HEK293 (cell line): ENCODE measurements around the gene DPH6.
A peak's percentile ranks its signal among the peaks of the same experiment; 100 is the strongest.

Source experiments
- CTCF ChIA-PET: fragments of 350-600 bp; formaldehyde crosslinking; extraction: SDS; loops from one replicate; lab custom pipeline; 2021; ENCODE audit warnings: antibody characterized with exemption; lab: Yijun Ruan, JAX
- POLR2A ChIA-PET: fragments of 300-600 bp; formaldehyde crosslinking; extraction: SDS; loops from one replicate; lab custom pipeline; 2020; ENCODE audit warnings: antibody characterized with exemption, inconsistent platforms; lab: Yijun Ruan, JAX
- H3K27ac ChIP-seq: fragments of 200-500 bp; sonication (Bioruptor generic); 2 replicates; pipeline ENCODE4 v1.5.1; 2014; ENCODE audit warnings: low read depth, low read length, control low read depth, inconsistent platforms; ENCODE audit errors: extremely low read depth
- H3K36me3 ChIP-seq, 2 experiments: fragments of 200-500 bp in 1 of 2; sonication (Bioruptor generic) in 1 of 2; 1 replicate in 1 of 2; 2 replicates in 1 of 2; pipeline ENCODE4 v1.5.1; 2014 to 2017; ENCODE audit warnings: inconsistent platforms in 2 of 2, low read length in 2 of 2; ENCODE audit not compliant: control insufficient read depth in 2 of 2, insufficient read depth in 1 of 2
- H3K4me1 ChIP-seq: fragments of 200-500 bp; sonication (Bioruptor generic); 2 replicates; pipeline ENCODE4 v1.5.1; 2014; ENCODE audit warnings: mild to moderate bottlenecking, low read length, inconsistent platforms; ENCODE audit not compliant: control insufficient read depth, insufficient read depth
- H3K4me3 ChIP-seq: 2 replicates; pipeline ENCODE4 v1.5.1; 2011; ENCODE audit warnings: low read depth, mild to moderate bottlenecking, control low read depth, low read length, moderate library complexity
- H3K9me3 ChIP-seq: fragments of 200-500 bp; sonication (Bioruptor generic); 2 replicates; pipeline ENCODE4 v1.5.1; 2014; ENCODE audit warnings: low read depth, low read length, inconsistent platforms; ENCODE audit not compliant: control insufficient read depth, insufficient read depth
- BCL11B ChIP-seq: fragments of 450-650 bp; formaldehyde crosslinking; IDR thresholded peaks from 2 replicates; pipeline ENCODE4 v1.5.1; 2016; ENCODE audit warnings: low read depth, missing biosample characterization, missing genetic modification characterization
- GLI4 ChIP-seq: fragments of 450-650 bp; formaldehyde crosslinking; IDR thresholded peaks from 2 replicates; pipeline ENCODE4 v1.5.1; 2016; ENCODE audit warnings: missing biosample characterization, missing genetic modification characterization
- IKZF3 ChIP-seq: fragments of 450-650 bp; IDR thresholded peaks from 2 replicates; pipeline ENCODE4 v1.5.0; 2018; ENCODE audit warnings: missing biosample characterization, mild to moderate bottlenecking, missing genetic modification characterization, moderate library complexity
- SETDB1 ChIP-seq: IDR thresholded peaks from one replicate; pipeline ENCODE4 v1.6.1; 2017; ENCODE audit warnings: mild to moderate bottlenecking, low read length, moderate library complexity, mixed read lengths; ENCODE audit not compliant: insufficient read length
- SP2 ChIP-seq: fragments of 450-650 bp; formaldehyde crosslinking; IDR thresholded peaks from 2 replicates; pipeline ENCODE4 v1.5.1; 2016; ENCODE audit warnings: missing biosample characterization, missing genetic modification characterization
- WT1 ChIP-seq: fragments of 450-650 bp; formaldehyde crosslinking; IDR thresholded peaks from 2 replicates; pipeline ENCODE4 v1.5.1; 2016; ENCODE audit warnings: missing biosample characterization, missing genetic modification characterization
- YY1 ChIP-seq: fragments of 450-650 bp; formaldehyde crosslinking; IDR thresholded peaks from 2 replicates; pipeline ENCODE4 v1.5.1; 2018; ENCODE audit warnings: missing biosample characterization, missing genetic modification characterization
- ZBTB1 ChIP-seq: fragments of 450-650 bp; formaldehyde crosslinking; IDR thresholded peaks from 2 replicates; pipeline ENCODE4 v1.5.1; 2016; ENCODE audit warnings: missing biosample characterization, missing genetic modification characterization
- ZBTB20 ChIP-seq: fragments of 450-650 bp; formaldehyde crosslinking; IDR thresholded peaks from 2 replicates; pipeline ENCODE4 v1.5.1; 2016; ENCODE audit warnings: missing biosample characterization, missing genetic modification characterization
- ZFHX2 ChIP-seq: fragments of 450-650 bp; formaldehyde crosslinking; conservative IDR thresholded peaks from 2 replicates; pipeline ENCODE4 v1.5.1; 2016; ENCODE audit warnings: missing biosample characterization, missing genetic modification characterization
- ZIC2 ChIP-seq: fragments of 450-650 bp; formaldehyde crosslinking; IDR thresholded peaks from 2 replicates; pipeline ENCODE4 v1.5.1; 2016; ENCODE audit warnings: missing biosample characterization, missing genetic modification characterization
- ZNF10 ChIP-seq: fragments of 450-650 bp; formaldehyde crosslinking; IDR thresholded peaks from 2 replicates; pipeline ENCODE4 v1.5.1; 2017; ENCODE audit warnings: missing biosample characterization, missing genetic modification characterization
- ZNF133 ChIP-seq: fragments of 450-650 bp; formaldehyde crosslinking; IDR thresholded peaks from 2 replicates; pipeline ENCODE4 v1.5.1; 2016; ENCODE audit warnings: missing biosample characterization, missing genetic modification characterization
- ZNF155 ChIP-seq: fragments of 450-650 bp; formaldehyde crosslinking; IDR thresholded peaks from 2 replicates; pipeline ENCODE4 v1.5.1; 2016; ENCODE audit warnings: missing biosample characterization, missing genetic modification characterization
- ZNF239 ChIP-seq: fragments of 450-650 bp; formaldehyde crosslinking; IDR thresholded peaks from 2 replicates; pipeline ENCODE4 v1.5.1; 2016; ENCODE audit warnings: missing biosample characterization, missing genetic modification characterization
- ZNF266 ChIP-seq: fragments of 450-650 bp; formaldehyde crosslinking; IDR thresholded peaks from 2 replicates; pipeline ENCODE4 v1.5.1; 2016; ENCODE audit warnings: missing biosample characterization, missing genetic modification characterization, low read depth
- ZNF292 ChIP-seq: fragments of 450-650 bp; formaldehyde crosslinking; IDR thresholded peaks from 2 replicates; pipeline ENCODE4 v1.5.1; 2016; ENCODE audit warnings: low read depth, missing biosample characterization, missing genetic modification characterization, borderline replicate concordance
- ZNF324 ChIP-seq: fragments of 450-650 bp; formaldehyde crosslinking; IDR thresholded peaks from 2 replicates; pipeline ENCODE4 v1.5.1; 2016; ENCODE audit warnings: missing biosample characterization, missing genetic modification characterization
- ZNF335 ChIP-seq: fragments of 450-650 bp; formaldehyde crosslinking; conservative IDR thresholded peaks from 2 replicates; pipeline ENCODE4 v1.5.1; 2016; ENCODE audit warnings: missing biosample characterization, missing genetic modification characterization
- ZNF473 ChIP-seq: fragments of 450-650 bp; formaldehyde crosslinking; IDR thresholded peaks from 2 replicates; pipeline ENCODE4 v1.5.1; 2017; ENCODE audit warnings: missing biosample characterization, missing genetic modification characterization
- ZNF501 ChIP-seq: fragments of 450-650 bp; formaldehyde crosslinking; IDR thresholded peaks from 2 replicates; pipeline ENCODE4 v1.5.1; 2016; ENCODE audit warnings: missing biosample characterization, missing genetic modification characterization
- ZNF530 ChIP-seq: fragments of 450-650 bp; formaldehyde crosslinking; IDR thresholded peaks from 2 replicates; pipeline ENCODE4 v1.5.1; 2016; ENCODE audit warnings: low read depth, missing biosample characterization, missing genetic modification characterization
- ZNF548 ChIP-seq: fragments of 450-650 bp; formaldehyde crosslinking; IDR thresholded peaks from 2 replicates; pipeline ENCODE4 v1.5.1; 2016; ENCODE audit warnings: missing biosample characterization, missing genetic modification characterization
- ZNF654 ChIP-seq: fragments of 450-650 bp; formaldehyde crosslinking; IDR thresholded peaks from 2 replicates; pipeline ENCODE4 v1.5.1; 2016; ENCODE audit warnings: low read depth, missing biosample characterization, missing genetic modification characterization
- ZXDB ChIP-seq: fragments of 450-650 bp; formaldehyde crosslinking; IDR thresholded peaks from 2 replicates; pipeline ENCODE4 v1.5.1; 2016; ENCODE audit warnings: missing biosample characterization, missing genetic modification characterization
- TF ChIP-seq, protein P1 (sequence below): fragments of 450-650 bp; formaldehyde crosslinking; IDR thresholded peaks from 2 replicates; pipeline ENCODE4 v1.5.1; 2017; ENCODE audit warnings: missing biosample characterization, missing genetic modification characterization
- TF ChIP-seq, protein P2 (sequence below): IDR thresholded peaks from 2 replicates; pipeline ENCODE4 v1.6.1; 2011; ENCODE audit warnings: mild to moderate bottlenecking, low read depth, low read length, borderline replicate concordance
- TF ChIP-seq, protein P3 (sequence below): fragments of 450-650 bp; formaldehyde crosslinking; IDR thresholded peaks from 2 replicates; pipeline ENCODE4 v1.5.1; 2016; ENCODE audit warnings: missing biosample characterization, missing genetic modification characterization
- TF ChIP-seq, protein P4 (sequence below): fragments of 450-650 bp; formaldehyde crosslinking; IDR thresholded peaks from 2 replicates; pipeline ENCODE4 v1.5.1; 2016; ENCODE audit warnings: missing biosample characterization, missing genetic modification characterization
- TF ChIP-seq, protein P5 (sequence below): fragments of 450-650 bp; formaldehyde crosslinking; IDR thresholded peaks from 2 replicates; pipeline ENCODE4 v1.5.1; 2016; ENCODE audit warnings: missing biosample characterization, missing genetic modification characterization

DPH6 gene, protein sequence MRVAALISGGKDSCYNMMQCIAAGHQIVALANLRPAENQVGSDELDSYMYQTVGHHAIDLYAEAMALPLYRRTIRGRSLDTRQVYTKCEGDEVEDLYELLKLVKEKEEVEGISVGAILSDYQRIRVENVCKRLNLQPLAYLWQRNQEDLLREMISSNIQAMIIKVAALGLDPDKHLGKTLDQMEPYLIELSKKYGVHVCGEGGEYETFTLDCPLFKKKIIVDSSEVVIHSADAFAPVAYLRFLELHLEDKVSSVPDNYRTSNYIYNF

DNA sequence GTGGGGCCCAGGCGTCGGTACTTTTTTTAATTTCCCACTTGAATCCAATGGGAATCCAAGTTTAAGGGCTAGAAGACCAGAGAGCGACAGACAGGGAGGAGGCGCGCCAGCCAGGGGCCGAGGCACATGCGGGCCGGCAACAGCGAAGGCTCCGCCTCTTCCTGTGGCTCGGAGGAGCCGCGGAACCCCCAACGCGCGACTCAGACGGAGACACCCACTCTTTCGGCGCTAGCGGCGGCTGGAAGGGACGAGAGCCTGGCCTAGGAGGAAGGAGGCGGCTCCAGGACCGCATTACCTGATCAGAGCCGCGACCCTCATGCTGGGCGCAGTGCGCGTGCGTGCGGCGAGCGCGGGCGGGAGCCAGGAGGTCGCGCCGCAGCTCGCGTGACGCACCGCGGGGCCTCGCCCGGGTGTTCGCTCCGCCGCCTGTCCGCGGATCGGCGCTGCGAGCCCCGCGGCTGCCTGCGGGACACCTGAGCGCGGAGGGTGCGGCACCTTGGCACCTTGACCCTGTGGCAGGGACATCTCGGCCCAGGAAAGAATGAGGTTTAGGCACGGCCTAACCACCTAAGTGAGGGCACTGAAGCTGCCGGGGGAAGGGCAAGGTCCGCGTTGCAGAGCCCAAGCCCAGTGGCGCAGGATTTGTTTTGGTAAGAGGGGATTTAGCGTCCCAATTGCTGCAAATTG lies at the start of gene DPH6:
Gene DPH6 (minus strand): TSS at position 342 of the 687 bp plus-strand sequence. CDS start 24 bp downstream, at position 318.
- Histone ChIP-seq H3K4me1 (no peaks in the 10 kb centered on the region), H3K9me3 (no peaks in the 10 kb centered on the region), H3K4me3 (peak within 1 kb of the TSS; percentile 63), H3K36me3 (no peaks in the 10 kb centered on the region), H3K27ac (peak within 1 kb of the TSS; percentile 94)
- ChIA-PET POLR2A (no interaction called here), CTCF (no interaction called here)
- no peak for TF ChIP-seq WT1
- 0 out of 2 replicates have a peak, but pooled peaks have one; percentile 7 for TF ChIP-seq ZXDB (tag by site-specific recombination)
- TF ChIP-seq ZFHX2 (tag by site-specific recombination): peak; percentile 55
- peak; percentile 28; the same call in 1 of the 2 replicates for TF ChIP-seq ZIC2
- TF ChIP-seq GLI4: peak; percentile 44; the same call in 1 of the 2 replicates
- no peak for TF ChIP-seq ZNF266 (tag by site-specific recombination)
- peak; percentile 98 for TF ChIP-seq ZNF335 (tag by site-specific recombination)
- TF ChIP-seq, protein P1, sequence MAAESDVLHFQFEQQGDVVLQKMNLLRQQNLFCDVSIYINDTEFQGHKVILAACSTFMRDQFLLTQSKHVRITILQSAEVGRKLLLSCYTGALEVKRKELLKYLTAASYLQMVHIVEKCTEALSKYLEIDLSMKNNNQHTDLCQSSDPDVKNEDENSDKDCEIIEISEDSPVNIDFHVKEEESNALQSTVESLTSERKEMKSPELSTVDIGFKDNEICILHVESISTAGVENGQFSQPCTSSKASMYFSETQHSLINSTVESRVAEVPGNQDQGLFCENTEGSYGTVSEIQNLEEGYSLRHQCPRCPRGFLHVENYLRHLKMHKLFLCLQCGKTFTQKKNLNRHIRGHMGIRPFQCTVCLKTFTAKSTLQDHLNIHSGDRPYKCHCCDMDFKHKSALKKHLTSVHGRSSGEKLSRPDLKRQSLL (tag by site-specific recombination): peak; percentile 76
- TF ChIP-seq ZNF324 (tag by site-specific recombination): no peak
- no peak for TF ChIP-seq ZNF239 (tag by site-specific recombination)
- TF ChIP-seq, protein P2, sequence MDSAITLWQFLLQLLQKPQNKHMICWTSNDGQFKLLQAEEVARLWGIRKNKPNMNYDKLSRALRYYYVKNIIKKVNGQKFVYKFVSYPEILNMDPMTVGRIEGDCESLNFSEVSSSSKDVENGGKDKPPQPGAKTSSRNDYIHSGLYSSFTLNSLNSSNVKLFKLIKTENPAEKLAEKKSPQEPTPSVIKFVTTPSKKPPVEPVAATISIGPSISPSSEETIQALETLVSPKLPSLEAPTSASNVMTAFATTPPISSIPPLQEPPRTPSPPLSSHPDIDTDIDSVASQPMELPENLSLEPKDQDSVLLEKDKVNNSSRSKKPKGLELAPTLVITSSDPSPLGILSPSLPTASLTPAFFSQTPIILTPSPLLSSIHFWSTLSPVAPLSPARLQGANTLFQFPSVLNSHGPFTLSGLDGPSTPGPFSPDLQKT: no peak
- no peak for TF ChIP-seq ZNF10 (tag by site-specific recombination)
- TF ChIP-seq ZNF133 (tag by site-specific recombination): no peak; the same call in 1 of the 2 replicates
- peak; percentile 48; the same call in 1 of the 2 replicates for TF ChIP-seq ZNF501 (tag by site-specific recombination)
- TF ChIP-seq IKZF3: peak; percentile 18; the same call in 1 of the 2 replicates
- TF ChIP-seq ZNF155 (tag by site-specific recombination): no peak
- TF ChIP-seq, protein P3, sequence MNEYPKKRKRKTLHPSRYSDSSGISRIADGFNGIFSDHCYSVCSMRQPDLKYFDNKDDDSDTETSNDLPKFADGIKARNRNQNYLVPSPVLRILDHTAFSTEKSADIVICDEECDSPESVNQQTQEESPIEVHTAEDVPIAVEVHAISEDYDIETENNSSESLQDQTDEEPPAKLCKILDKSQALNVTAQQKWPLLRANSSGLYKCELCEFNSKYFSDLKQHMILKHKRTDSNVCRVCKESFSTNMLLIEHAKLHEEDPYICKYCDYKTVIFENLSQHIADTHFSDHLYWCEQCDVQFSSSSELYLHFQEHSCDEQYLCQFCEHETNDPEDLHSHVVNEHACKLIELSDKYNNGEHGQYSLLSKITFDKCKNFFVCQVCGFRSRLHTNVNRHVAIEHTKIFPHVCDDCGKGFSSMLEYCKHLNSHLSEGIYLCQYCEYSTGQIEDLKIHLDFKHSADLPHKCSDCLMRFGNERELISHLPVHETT: no peak
- peak; percentile 62; the same call in 1 of the 2 replicates for TF ChIP-seq YY1
- peak; percentile 64 for TF ChIP-seq SP2 (tag by site-specific recombination)
- peak; percentile 11; the same call in 1 of the 2 replicates for TF ChIP-seq ZBTB20
- no peak for TF ChIP-seq ZNF292 (tag by site-specific recombination)
- no peak for TF ChIP-seq SETDB1
- TF ChIP-seq ZBTB1 (tag by site-specific recombination): no peak
- TF ChIP-seq ZNF654 (tag by site-specific recombination): no peak
- no peak for TF ChIP-seq ZNF473 (tag by site-specific recombination)
- TF ChIP-seq ZNF530: no peak
- TF ChIP-seq ZNF548 (tag by site-specific recombination): no peak
- TF ChIP-seq, protein P4, sequence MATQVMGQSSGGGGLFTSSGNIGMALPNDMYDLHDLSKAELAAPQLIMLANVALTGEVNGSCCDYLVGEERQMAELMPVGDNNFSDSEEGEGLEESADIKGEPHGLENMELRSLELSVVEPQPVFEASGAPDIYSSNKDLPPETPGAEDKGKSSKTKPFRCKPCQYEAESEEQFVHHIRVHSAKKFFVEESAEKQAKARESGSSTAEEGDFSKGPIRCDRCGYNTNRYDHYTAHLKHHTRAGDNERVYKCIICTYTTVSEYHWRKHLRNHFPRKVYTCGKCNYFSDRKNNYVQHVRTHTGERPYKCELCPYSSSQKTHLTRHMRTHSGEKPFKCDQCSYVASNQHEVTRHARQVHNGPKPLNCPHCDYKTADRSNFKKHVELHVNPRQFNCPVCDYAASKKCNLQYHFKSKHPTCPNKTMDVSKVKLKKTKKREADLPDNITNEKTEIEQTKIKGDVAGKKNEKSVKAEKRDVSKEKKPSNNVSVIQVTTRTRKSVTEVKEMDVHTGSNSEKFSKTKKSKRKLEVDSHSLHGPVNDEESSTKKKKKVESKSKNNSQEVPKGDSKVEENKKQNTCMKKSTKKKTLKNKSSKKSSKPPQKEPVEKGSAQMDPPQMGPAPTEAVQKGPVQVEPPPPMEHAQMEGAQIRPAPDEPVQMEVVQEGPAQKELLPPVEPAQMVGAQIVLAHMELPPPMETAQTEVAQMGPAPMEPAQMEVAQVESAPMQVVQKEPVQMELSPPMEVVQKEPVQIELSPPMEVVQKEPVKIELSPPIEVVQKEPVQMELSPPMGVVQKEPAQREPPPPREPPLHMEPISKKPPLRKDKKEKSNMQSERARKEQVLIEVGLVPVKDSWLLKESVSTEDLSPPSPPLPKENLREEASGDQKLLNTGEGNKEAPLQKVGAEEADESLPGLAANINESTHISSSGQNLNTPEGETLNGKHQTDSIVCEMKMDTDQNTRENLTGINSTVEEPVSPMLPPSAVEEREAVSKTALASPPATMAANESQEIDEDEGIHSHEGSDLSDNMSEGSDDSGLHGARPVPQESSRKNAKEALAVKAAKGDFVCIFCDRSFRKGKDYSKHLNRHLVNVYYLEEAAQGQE (tag by site-specific recombination): no peak
- TF ChIP-seq BCL11B (tag by site-specific recombination): no peak
- TF ChIP-seq, protein P5, sequence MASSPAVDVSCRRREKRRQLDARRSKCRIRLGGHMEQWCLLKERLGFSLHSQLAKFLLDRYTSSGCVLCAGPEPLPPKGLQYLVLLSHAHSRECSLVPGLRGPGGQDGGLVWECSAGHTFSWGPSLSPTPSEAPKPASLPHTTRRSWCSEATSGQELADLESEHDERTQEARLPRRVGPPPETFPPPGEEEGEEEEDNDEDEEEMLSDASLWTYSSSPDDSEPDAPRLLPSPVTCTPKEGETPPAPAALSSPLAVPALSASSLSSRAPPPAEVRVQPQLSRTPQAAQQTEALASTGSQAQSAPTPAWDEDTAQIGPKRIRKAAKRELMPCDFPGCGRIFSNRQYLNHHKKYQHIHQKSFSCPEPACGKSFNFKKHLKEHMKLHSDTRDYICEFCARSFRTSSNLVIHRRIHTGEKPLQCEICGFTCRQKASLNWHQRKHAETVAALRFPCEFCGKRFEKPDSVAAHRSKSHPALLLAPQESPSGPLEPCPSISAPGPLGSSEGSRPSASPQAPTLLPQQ (tag by site-specific recombination): 0 out of 2 replicates have a peak, but pooled peaks have one; percentile 13
